ENCODE results near the gene COL20A1.
A peak's percentile ranks its signal among the peaks of the same experiment; 100 is the strongest.

The COL20A1 gene

GRCh38 chr20:63278661-63279060 lies 14.3 kb upstream of the COL20A1 start:
- no peak for DNase-seq

GRCh38 chr20:63279931-63280330 lies 13.1 kb upstream of the COL20A1 start:
- DNase-seq = no peak

GRCh38 chr20:63280371-63280770 lies 12.6 kb upstream of the COL20A1 start:
- no peak for DNase-seq

- DNase-seq = no peak
These were observed 11.9 kb upstream of the COL20A1 start for GRCh38 chr20:63280929-63281545.

GRCh38 chr20:63281742-63282665 lies 11.0 kb upstream of the COL20A1 start:
- no peak for DNase-seq

GRCh38 chr20:63282946-63283345 lies 10.0 kb upstream of the COL20A1 start:
- DNase-seq = no peak

- DNase-seq = no peak
These were observed 9.4 kb upstream of the COL20A1 start for GRCh38 chr20:63283397-63284082.

GRCh38 chr20:63284083-63284440 lies 8.9 kb upstream of the COL20A1 start:
- peak in 1 of 2 donors; percentile 18 for DNase-seq

GRCh38 chr20:63284544-63284949 lies 8.4 kb upstream of the COL20A1 start:
- DNase-seq = no peak

GRCh38 chr20:63284981-63285524 lies 7.9 kb upstream of the COL20A1 start:
- DNase-seq = no peak

- DNase-seq = no peak
These were observed 7.1 kb upstream of the COL20A1 start for GRCh38 chr20:63285636-63286615.

GRCh38 chr20:63286781-63287696 lies 5.9 kb upstream of the COL20A1 start:
- DNase-seq = no peak

GRCh38 chr20:63287697-63288580 lies 5.0 kb upstream of the COL20A1 start:
- DNase-seq = no peak

GRCh38 chr20:63288581-63289251 lies 4.3 kb upstream of the COL20A1 start:
- no peak for DNase-seq

- DNase-seq = no peak
These were observed 3.5 kb upstream of the COL20A1 start for GRCh38 chr20:63289311-63290135.

- no peak for DNase-seq
These were observed 2.8 kb upstream of the COL20A1 start for GRCh38 chr20:63290136-63290676.

- DNase-seq = peak; percentile 37 to 54
These were observed 2.1 kb upstream of the COL20A1 start for GRCh38 chr20:63290677-63291472.
